GM12872 (cell line): Measurements from ENCODE around the gene SH3TC1.

ENCODE experiments used
- TF ChIP-seq, protein P1 (sequence below): IDR thresholded peaks from 3 replicates; pipeline ENCODE4 v1.5.1; 2011; ENCODE audit warnings: low read depth, mild to moderate bottlenecking, low read length, moderate library complexity; ENCODE audit not compliant: insufficient read depth

Gene SH3TC1

GRCh38 chr4:8245884-8246833 is 47.1 kb downstream of the SH3TC1 start:
- TF ChIP-seq, protein P1, sequence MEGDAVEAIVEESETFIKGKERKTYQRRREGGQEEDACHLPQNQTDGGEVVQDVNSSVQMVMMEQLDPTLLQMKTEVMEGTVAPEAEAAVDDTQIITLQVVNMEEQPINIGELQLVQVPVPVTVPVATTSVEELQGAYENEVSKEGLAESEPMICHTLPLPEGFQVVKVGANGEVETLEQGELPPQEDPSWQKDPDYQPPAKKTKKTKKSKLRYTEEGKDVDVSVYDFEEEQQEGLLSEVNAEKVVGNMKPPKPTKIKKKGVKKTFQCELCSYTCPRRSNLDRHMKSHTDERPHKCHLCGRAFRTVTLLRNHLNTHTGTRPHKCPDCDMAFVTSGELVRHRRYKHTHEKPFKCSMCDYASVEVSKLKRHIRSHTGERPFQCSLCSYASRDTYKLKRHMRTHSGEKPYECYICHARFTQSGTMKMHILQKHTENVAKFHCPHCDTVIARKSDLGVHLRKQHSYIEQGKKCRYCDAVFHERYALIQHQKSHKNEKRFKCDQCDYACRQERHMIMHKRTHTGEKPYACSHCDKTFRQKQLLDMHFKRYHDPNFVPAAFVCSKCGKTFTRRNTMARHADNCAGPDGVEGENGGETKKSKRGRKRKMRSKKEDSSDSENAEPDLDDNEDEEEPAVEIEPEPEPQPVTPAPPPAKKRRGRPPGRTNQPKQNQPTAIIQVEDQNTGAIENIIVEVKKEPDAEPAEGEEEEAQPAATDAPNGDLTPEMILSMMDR, result no peak

DNA sequence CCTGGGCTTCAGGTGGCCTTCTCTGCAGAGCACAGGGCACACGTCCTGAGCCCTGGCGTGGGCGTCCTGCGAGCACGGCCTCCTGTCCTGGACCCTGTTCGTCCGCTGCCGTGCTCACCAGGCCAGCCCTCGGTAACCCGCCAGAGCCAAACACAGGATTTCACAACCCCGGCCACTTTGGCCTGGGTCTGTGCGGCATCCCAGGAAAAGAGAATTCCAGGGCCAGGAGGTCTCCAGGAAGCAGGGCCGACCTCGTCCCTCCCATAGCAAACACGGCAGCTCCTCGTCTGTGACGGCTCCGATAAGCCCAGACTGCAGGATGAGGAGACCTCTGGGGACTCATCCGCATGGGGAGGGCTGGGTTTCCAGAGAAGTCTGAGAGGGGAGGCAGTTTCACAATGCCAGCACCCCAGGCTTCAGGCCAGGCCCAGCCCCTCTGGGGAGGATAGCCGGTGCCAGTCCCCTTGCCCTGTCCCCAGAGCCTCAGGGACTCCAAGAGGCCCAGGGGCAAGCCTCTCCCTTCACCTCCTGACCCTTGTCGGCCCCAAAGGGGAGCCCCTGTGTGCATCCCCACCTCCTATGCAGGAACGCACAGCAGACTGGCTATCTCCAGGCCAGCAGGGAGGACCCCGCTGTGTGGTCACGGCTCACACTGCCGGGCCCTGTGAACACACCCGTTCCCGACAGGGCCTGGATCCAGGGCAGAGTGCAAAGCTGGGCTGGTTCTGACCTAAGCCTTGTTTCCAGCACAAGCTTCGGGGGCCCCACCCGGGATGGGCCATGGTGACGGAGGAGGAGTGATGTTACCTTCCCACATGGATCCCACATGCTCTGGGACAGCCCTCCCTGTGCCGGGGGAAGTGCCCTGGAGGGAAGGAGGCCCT is 48.2 kb downstream of the SH3TC1 start:
- TF ChIP-seq, protein P1, result no peak

DNA sequence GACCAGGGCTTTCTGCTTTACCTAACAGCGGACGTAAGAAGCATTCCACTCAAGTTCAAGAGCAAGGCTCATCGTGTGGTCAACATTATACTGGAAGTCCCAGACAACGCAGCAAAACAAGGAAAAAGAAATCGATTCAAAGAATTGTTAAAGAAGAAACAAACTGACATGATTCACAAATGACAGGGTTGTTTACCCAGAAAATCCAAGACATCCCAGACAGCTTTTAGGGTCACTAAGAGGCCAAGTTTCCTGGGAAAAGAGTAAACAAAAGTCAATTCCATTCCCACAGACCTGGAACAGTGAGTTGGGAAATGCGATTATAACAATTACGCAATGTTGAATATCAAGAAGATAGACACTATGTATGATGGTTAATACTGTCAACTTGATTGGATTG is 49.0 kb downstream of the SH3TC1 start:
- TF ChIP-seq, protein P1, result no peak

GRCh38 chr4:8250227-8250626 is 51.1 kb downstream of the SH3TC1 start:
- TF ChIP-seq, protein P1, result no peak

GRCh38 chr4:8250637-8251036 is 51.5 kb downstream of the SH3TC1 start:
- TF ChIP-seq, protein P1, result no peak

- TF ChIP-seq, protein P1, result no peak
These were observed 52.2 kb downstream of the SH3TC1 start for GRCh38 chr4:8251110-8251883.
